Mesothelial cell of epicardium (in vitro differentiated cells): ENCODE data around the gene SFSWAP. TPM values are rescaled to one million over a fixed set of nuclear protein-coding genes. Genes with fewer than 3 reads are reported as not detected.

Experiments
- DNase-seq, 2 experiments: peaks; one replicate each; pipeline ENCODE4 v3.0.0; 2021; ENCODE audit warnings: low spot score in 2 of 2; ENCODE audit not compliant: unreplicated experiment in 2 of 2
- H3K27ac Mint-ChIP-seq: 2 replicates; pipeline ENCODE4 v1.8.0; 2021; ENCODE audit warnings: mixed read lengths
- H3K27me3 Mint-ChIP-seq: 2 replicates; pipeline ENCODE4 v1.8.0; 2021; ENCODE audit warnings: low read depth, mixed read lengths
- H3K36me3 Mint-ChIP-seq: 2 replicates; pipeline ENCODE4 v1.8.0; 2021; ENCODE audit warnings: mixed read lengths
- H3K4me1 Mint-ChIP-seq: 2 replicates; pipeline ENCODE4 v1.8.0; 2021; ENCODE audit warnings: mixed read lengths
- H3K4me3 Mint-ChIP-seq: 2 replicates; pipeline ENCODE4 v1.8.0; 2021; ENCODE audit warnings: mild to moderate bottlenecking, moderate library complexity, mixed read lengths
- H3K9me3 Mint-ChIP-seq: 2 replicates; pipeline ENCODE4 v1.8.0; 2021; ENCODE audit warnings: mixed read lengths
- total RNA-seq: library from RNA; stranded (reverse); gene quantifications from 3 replicates; pipeline ENCODE4 v1.2.1, GENCODE V29; 2021
- TF ChIP-seq, protein P1 (sequence below): fragments of 200-600 bp; sonication (generic); IDR thresholded peaks from one replicate; pipeline ENCODE4 v1.5.0; 2021; ENCODE audit warnings: antibody characterized with exemption; ENCODE audit not compliant: unreplicated experiment

SFSWAP gene
- total RNA-seq, 1 donor from 2014 or later: 73.0 TPM

DNA sequence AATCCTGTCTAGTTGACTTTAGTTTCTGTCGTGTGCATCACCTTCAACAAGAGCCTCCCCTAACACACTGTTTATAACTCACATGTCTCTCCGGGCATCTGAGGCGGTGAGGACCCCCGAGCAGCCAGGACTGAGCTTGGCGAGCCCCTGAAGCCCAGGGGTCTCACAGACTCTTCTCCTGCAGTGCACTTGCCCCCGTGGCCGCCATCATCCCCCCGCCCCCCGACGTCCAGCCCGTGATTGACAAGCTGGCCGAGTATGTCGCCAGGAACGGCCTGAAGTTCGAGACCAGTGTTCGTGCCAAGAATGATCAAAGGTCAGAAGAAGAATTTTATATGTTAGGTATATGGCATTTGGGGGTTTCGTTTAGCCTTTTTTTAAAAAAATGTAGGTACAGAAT, 43.3 kb downstream of the SFSWAP start:
- Mint-ChIP-seq H3K9me3 (no peaks in the 10 kb centered on the region), H3K36me3 (peaks cover 55% of the 10 kb centered on the region), H3K27me3 (no peaks in the 10 kb centered on the region), H3K4me1 (no peaks in the 10 kb centered on the region), H3K27ac (no peak overlapping the region), H3K4me3 (no peak overlapping the region)
- TF ChIP-seq, protein P1, sequence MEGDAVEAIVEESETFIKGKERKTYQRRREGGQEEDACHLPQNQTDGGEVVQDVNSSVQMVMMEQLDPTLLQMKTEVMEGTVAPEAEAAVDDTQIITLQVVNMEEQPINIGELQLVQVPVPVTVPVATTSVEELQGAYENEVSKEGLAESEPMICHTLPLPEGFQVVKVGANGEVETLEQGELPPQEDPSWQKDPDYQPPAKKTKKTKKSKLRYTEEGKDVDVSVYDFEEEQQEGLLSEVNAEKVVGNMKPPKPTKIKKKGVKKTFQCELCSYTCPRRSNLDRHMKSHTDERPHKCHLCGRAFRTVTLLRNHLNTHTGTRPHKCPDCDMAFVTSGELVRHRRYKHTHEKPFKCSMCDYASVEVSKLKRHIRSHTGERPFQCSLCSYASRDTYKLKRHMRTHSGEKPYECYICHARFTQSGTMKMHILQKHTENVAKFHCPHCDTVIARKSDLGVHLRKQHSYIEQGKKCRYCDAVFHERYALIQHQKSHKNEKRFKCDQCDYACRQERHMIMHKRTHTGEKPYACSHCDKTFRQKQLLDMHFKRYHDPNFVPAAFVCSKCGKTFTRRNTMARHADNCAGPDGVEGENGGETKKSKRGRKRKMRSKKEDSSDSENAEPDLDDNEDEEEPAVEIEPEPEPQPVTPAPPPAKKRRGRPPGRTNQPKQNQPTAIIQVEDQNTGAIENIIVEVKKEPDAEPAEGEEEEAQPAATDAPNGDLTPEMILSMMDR: no peak
- DNase-seq: no peak

DNA sequence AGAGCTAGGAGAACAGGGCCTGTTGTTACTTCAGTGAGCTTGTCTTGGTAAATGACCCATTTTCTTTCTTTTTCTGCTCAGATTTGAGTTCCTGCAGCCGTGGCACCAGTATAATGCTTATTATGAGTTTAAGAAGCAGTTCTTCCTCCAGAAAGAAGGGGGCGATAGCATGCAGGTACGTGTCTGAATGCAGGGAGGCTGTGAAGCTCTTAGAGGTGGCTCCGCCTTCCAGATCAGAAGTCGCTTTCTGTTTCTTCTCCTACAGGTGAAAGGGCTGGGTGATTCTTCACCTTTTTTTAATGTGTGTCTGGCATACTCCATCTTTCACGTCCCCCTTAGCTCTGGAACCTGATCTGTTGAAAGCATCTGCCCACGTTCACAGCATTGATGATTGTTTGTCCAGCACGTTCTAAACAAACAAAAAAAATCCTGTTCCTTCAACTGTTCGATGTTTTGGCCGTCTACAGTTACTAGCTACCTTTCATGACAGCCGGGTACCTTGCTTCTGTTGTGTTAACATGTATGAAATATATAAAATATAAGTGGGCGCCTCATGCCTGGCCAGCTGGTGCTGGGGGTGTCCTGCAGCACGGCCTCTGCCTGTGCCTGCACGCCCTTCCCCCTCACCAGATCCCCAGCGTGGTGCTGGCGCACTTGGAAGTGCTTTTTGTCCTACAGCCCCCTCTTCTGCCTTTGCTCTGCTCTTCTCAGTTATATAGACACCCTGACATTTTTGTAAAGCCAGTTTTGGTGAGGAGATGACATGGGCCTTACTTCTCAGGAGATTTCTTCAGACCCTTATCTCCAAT, 44.6 kb downstream of the SFSWAP start:
- Mint-ChIP-seq H3K36me3 (peaks cover 62% of the 10 kb centered on the region), H3K27ac (no peak overlapping the region), H3K4me1 (no peaks in the 10 kb centered on the region), H3K4me3 (no peak overlapping the region), H3K27me3 (no peaks in the 10 kb centered on the region), H3K9me3 (peaks cover 3% of the 10 kb centered on the region)
- no peak for DNase-seq
- TF ChIP-seq, protein P1: peak; percentile 9

DNA sequence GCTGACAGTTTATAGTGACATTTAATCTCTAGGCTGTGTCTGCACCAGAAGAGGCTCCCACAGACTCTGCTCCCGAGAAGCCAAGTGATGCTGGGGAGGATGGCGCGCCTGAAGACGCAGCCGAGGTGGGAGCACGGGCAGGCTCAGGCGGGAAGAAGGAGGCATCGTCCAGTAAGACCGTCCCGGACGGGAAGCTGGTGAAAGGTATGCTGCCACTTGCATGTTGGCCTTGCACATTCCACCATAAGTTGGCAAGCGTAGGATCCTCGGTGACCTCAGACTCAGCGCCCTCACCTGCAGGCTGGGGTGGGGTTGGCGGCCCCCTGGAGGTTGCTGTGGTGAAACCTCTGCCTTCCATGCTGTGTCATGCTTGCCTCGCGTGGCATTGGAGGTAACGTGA, 45.6 kb downstream of the SFSWAP start:
- Mint-ChIP-seq H3K27me3 (no peaks in the 10 kb centered on the region), H3K9me3 (peaks cover 3% of the 10 kb centered on the region), H3K4me1 (no peaks in the 10 kb centered on the region), H3K27ac (no peak overlapping the region), H3K36me3 (peaks cover 70% of the 10 kb centered on the region), H3K4me3 (no peak overlapping the region)
- DNase-seq: no peak
- TF ChIP-seq, protein P1: no peak

DNA sequence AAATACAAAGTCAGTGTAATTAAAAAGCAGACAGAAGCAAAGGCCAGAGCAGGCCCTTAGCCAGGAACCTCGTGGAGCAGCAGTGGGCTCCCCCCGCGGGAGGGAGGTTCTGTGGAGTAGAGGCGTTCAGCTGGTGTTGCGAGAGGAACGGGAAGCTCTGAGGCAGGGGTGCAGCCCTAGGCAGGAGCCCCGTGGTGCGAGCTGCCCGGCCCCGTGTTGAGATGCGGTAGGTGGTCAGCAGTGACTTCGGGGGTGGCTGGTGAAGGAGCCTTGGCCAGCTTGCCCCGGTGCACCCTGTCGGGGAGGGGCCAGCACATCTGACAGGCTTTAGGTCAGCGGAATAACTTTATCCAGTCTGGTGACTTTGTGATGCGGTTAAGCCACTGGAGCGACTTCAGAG, 46.2 kb downstream of the SFSWAP start:
- Mint-ChIP-seq H3K9me3 (peaks cover 3% of the 10 kb centered on the region), H3K4me3 (no peak overlapping the region), H3K27me3 (no peaks in the 10 kb centered on the region), H3K36me3 (peaks cover 73% of the 10 kb centered on the region), H3K27ac (no peak overlapping the region), H3K4me1 (no peaks in the 10 kb centered on the region)
- no peak for DNase-seq
- TF ChIP-seq, protein P1: no peak

DNA sequence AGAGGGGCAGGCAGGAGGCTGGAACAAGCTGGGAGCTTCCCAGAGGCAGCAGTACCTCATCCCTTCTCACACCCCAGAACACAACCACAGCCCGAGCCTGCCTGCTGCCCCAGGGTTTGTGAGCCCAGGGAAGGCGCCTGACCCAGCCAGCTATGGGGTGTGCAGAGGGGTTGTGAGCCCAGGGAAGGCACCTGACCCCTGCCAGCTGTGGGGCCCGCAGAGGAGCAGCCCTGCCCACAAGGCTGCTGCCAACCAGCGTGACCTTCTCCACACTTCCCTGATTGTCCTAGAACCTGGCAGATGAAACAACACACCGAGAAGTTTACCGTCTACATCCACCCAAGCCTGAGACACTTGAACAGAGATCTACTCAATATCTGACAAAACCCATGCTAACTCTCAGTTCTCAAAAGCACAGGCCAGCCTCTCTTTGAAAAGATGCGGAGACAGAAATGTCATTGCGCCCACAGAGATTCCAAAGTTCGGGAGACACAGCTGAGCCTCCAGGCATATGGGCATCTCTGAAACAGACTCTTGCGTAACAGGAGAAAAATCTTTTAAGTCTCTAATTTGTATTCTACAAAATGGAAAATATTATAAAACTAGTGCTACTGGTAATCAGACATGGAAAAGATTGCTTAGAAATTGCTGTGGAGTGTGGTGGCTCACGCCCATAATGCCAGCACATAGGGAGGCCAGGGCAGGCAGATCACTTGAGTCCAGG, 47.3 kb downstream of the SFSWAP start:
- Mint-ChIP-seq H3K27ac (no peak overlapping the region), H3K27me3 (no peaks in the 10 kb centered on the region), H3K36me3 (peaks cover 70% of the 10 kb centered on the region), H3K9me3 (peaks cover 3% of the 10 kb centered on the region), H3K4me3 (no peak overlapping the region), H3K4me1 (no peaks in the 10 kb centered on the region)
- TF ChIP-seq, protein P1: no peak
- DNase-seq: no peak
